H1 (cell line): ENCODE measurements around the gene THAP11.

ENCODE experiments used
- FOSL1 ChIP-seq: IDR thresholded peaks from 2 replicates; pipeline ENCODE4 v1.6.1; 2011; ENCODE audit warnings: mild to moderate bottlenecking, low read depth, low read length, moderate library complexity; ENCODE audit not compliant: insufficient read depth
- POLR2A ChIP-seq, 2 experiments: IDR thresholded peaks; 1 replicate in 1 of 2; 2 replicates in 1 of 2; pipeline ENCODE4 v1.6.1; 2011; ENCODE audit warnings: low read depth in 2 of 2, low read length in 2 of 2, mild to moderate bottlenecking in 2 of 2; ENCODE audit errors: control extremely low read depth in 1 of 2
- POU5F1 ChIP-seq: IDR thresholded peaks from 2 replicates; pipeline ENCODE4 v1.6.1; 2011; ENCODE audit warnings: low read depth, mild to moderate bottlenecking, low read length, moderate library complexity
- RXRA ChIP-seq: IDR thresholded peaks from 2 replicates; pipeline ENCODE4 v1.6.1; 2011; ENCODE audit warnings: low read depth, mild to moderate bottlenecking, low read length, moderate library complexity; ENCODE audit not compliant: insufficient read depth
- TAF1 ChIP-seq: IDR thresholded peaks from 2 replicates; pipeline ENCODE4 v1.6.1; 2011; ENCODE audit warnings: mild to moderate bottlenecking, low read depth, low read length
- TF ChIP-seq, protein P1 (sequence below), 3 experiments: IDR thresholded peaks; 1 replicate in 2 of 3; 2 replicates in 1 of 3; pipeline versions ENCODE4 v1.5.1 to v1.6.1; 2011; ENCODE audit warnings: low read length in 3 of 3, mild to moderate bottlenecking in 3 of 3, inconsistent platforms in 2 of 3, low read depth in 1 of 3, moderate library complexity in 1 of 3; ENCODE audit not compliant: insufficient read depth in 1 of 3; ENCODE audit errors: control extremely low read depth in 1 of 3

DNA sequence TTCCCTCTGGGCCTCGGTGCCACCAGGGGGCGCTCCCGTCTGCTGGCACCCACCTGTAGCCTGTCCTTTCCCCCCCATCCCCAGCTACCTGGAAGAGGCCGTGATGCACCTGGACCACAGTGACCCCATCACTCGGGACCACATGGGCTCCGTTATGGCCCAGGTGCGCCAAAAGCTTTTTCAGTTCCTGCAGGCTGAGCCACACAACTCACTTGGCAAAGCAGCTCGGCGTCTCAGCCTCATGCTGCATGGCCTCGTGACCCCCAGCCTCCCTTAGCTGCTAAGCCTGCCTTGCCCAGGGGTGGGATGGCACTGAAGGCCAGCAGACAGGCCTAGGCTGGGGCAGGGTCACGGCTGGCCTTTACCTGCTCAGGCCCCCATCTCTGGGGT is 41.7 kb downstream of the THAP11 start:
- TF ChIP-seq, protein P1, sequence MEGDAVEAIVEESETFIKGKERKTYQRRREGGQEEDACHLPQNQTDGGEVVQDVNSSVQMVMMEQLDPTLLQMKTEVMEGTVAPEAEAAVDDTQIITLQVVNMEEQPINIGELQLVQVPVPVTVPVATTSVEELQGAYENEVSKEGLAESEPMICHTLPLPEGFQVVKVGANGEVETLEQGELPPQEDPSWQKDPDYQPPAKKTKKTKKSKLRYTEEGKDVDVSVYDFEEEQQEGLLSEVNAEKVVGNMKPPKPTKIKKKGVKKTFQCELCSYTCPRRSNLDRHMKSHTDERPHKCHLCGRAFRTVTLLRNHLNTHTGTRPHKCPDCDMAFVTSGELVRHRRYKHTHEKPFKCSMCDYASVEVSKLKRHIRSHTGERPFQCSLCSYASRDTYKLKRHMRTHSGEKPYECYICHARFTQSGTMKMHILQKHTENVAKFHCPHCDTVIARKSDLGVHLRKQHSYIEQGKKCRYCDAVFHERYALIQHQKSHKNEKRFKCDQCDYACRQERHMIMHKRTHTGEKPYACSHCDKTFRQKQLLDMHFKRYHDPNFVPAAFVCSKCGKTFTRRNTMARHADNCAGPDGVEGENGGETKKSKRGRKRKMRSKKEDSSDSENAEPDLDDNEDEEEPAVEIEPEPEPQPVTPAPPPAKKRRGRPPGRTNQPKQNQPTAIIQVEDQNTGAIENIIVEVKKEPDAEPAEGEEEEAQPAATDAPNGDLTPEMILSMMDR (IDR thresholded peaks at IDR 0.05; ENCODE audit: control extremely low read depth in 1 of 3, insufficient read depth in 1 of 3, low read depth in 1 of 3, low read length in 3 of 3): peak; percentile 87 to 94 (median 88)
- TF ChIP-seq FOSL1 (no peak), POU5F1 (no peak), TAF1 (no peak), POLR2A (IDR thresholded peaks at IDR 0.05; ENCODE audit: control extremely low read depth in 1 of 2, low read depth in 2 of 2, low read length in 2 of 2) (no peak), RXRA (no peak)
